ENCODE results near the gene HGD.

DNA sequence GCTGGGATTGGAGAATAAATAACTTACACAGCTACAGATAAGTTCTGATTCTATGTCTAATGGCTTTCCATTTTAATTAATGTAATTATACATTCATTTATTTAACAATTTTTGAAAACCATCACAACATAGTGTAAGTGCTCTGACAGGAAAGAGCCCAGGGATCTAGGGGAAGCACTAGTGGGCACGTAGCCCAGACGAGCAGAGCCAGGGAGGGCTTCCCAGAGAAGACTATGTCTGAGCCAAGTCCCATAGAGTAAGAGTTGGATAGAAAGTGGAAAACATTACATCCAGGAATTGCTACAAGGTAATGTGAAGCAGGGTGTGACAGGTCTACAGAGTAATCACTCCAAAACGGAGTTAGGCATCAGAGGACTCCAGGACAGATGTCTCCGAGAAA, 2.9 kb upstream of the HGD start:
- TF ChIP-seq, protein P1, sequence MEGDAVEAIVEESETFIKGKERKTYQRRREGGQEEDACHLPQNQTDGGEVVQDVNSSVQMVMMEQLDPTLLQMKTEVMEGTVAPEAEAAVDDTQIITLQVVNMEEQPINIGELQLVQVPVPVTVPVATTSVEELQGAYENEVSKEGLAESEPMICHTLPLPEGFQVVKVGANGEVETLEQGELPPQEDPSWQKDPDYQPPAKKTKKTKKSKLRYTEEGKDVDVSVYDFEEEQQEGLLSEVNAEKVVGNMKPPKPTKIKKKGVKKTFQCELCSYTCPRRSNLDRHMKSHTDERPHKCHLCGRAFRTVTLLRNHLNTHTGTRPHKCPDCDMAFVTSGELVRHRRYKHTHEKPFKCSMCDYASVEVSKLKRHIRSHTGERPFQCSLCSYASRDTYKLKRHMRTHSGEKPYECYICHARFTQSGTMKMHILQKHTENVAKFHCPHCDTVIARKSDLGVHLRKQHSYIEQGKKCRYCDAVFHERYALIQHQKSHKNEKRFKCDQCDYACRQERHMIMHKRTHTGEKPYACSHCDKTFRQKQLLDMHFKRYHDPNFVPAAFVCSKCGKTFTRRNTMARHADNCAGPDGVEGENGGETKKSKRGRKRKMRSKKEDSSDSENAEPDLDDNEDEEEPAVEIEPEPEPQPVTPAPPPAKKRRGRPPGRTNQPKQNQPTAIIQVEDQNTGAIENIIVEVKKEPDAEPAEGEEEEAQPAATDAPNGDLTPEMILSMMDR (IDR thresholded peaks at IDR 0.05) = no peak
- TF ChIP-seq EP300 (IDR thresholded peaks at IDR 0.05) (no peak), POLR2A (IDR thresholded peaks at IDR 0.05) (no peak), POLR2AphosphoS5 (IDR thresholded peaks at IDR 0.05) (no peak)
